GM19438 (cell line): ENCODE measurements around the gene AKIP1.
A peak's percentile ranks its signal among the peaks of the same experiment; 100 is the strongest.
"Not testable (repeated sequence)": the region's sequence is repeated elsewhere in the genome, so short reads cannot be mapped to it uniquely, and the experiment has no call there.

Experiments
- ATAC-seq: cut with Tn5 transposase; IDR thresholded peaks from one replicate; pipeline ENCODE4 v1.9.1; 2021; ENCODE audit warnings: low read depth; ENCODE audit not compliant: unreplicated experiment

The AKIP1 gene, protein sequence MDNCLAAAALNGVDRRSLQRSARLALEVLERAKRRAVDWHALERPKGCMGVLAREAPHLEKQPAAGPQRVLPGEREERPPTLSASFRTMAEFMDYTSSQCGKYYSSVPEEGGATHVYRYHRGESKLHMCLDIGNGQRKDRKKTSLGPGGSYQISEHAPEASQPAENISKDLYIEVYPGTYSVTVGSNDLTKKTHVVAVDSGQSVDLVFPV

DNA sequence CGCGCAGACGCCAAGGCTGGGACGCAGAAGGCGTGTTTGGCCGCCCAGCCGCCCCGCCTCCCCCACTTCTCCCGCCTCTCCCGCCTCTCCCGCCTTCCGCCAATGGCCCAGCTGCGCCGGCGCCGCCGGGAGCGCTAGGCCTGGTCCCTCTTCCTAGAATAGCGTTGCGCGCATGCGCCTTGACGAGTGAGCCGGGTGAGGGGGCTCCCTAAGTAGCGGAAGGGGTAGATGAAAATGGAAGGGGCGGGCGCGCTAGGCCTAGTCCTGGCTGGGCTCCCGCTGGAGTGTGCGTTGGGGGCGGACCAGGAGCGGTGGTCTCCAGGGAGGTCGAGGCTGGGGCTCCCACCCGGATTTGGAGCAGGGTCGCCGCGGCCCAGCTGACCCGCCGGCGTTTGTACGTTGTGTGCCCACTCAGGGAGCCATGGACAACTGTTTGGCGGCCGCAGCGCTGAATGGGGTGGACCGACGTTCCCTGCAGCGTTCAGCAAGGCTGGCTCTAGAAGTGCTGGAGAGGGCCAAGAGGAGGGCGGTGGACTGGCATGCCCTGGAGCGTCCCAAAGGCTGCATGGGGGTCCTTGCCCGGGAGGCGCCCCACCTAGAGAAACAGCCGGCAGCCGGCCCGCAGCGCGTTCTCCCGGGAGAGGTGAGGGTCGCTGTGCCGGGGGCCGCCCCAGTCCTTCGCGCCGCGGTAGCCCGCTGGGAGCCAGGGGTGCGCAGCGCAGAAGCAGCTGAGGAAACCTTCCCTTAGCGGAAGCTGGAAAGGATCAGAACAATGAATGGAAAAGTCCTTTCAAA, at the start of gene AKIP1:
TSS of gene AKIP1 (plus strand) at position 161 of the 795 bp plus-strand sequence. CDS start at position 422, 261 bp downstream.
- peak; percentile 76 for ATAC-seq

DNA sequence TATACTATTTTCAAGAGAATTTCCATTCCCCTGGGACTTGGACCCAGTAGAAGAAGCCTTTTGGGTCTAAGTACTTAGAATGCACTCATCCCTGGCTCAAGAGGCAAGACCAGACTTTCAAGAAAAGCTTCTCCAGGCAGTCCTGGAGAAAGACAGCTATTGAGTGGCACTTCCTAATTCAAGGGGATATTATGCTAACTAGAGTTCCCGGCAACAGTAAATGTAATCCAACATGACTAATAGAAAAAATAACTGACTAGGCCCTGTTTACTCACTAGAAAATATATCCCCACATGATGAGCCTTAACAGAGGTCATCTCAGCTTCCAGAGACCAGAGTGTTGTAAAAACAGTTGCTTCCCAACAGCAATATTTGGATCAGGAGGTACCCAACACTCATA, 47.2 kb upstream of the AKIP1 start:
- no peak for ATAC-seq

DNA sequence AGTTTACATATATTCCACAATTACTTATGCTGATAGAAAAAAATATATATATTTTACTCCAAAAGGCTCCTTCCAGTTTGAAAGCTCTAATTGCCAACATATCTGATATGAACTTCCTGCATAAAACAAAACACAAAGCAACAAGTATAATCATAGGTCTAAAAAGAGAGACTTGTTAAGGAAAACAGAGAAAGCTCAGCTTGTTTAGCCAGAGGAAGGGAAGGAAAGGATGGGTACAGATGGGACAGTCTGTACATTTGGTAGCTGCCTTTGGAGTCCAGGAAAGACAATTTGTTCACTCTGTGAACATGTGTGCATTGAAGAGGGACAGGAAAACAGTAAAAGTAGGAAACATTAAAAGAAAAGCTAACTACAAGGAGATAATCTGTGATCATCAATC, 45.7 kb upstream of the AKIP1 start:
- no peak for ATAC-seq

DNA sequence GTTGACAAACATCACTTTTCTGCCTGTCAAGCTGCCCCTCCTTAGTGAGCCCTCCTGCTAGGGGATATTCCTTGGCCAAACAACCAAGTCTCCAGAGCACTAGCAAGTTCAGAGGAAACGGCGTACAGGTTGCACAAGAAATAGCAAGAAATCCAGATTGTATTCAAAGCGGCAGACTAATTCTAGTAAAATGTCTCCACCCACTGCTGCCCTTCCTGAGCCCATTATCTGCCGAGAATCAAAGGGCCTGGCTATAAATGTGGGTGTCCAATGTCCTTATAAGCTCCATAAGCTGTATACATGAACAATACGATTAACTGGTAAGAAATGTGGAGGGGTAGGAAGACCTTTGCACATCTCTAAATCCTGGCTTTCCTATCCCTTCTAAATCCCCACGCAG, 44.0 kb upstream of the AKIP1 start:
- no peak for ATAC-seq

DNA sequence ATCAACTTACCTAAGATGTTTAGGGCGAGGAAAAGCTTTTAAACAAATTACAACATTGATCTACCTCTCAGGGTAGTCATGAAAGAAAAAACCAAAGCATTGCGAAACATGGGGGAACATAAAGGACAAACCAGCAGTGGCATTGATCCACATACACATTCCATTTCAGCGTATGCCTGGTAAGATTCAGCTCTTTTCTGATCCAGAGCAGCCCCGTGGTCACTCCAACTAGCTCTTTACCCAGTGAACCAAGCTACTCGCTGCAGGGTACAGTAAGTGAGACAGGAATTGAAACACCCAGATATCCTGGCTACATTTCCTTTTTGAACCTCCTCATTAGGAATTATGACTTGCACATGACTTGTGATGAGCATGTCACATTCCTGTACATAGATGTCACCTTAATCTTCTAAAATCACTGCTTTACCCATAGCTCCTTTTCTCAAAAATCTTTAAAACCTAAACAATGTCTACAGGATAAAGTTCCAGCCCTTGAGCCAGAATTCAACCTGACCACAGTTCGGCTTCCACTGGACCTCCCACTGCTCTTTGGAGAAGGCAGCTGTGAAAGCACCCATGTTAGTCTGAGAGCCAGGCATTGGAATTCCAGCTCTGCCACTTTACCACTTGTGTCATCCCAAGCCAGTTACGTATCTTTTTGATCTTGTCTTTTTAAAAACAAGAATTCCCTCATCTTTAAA, 42.9 kb upstream of the AKIP1 start:
- ATAC-seq: no peak

DNA sequence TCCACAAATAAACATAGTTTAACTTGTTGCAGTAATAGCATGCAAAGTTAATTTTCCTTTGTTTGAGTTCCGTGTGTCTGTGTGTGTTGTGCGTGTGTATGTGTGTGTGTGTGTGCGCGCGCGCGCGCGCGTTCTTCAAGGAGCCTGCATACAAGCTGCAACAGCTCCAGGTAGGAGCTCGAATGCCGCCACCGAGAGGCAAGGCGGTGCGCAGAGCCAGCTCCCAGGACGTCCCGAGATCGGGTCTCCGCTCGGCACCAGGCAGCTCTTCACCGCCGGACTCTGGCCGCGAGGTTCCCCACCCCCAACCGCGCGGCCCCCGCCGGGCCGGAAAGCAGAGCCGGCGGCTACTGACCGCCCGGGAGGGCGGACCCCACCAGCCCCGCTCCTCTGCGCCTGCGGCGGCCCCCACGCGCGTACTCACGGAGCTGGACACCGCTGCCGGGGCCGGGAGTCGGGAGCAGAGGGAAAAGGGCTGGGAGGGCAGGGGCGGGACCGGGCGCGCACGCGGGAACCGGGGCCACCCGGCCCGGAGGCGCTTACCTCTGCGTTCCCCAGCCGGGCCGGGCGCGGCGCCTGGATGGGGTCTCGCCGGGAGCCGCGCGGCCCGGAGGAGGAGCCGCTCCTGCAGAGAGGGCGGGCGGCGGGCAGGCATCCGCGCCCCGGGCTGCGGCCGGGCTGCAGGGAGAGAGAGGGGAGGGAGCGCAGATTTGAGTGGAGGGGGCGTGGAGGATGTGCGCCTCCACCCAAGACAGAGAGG, 40.4 kb upstream of the AKIP1 start:
- ATAC-seq: no peak

DNA sequence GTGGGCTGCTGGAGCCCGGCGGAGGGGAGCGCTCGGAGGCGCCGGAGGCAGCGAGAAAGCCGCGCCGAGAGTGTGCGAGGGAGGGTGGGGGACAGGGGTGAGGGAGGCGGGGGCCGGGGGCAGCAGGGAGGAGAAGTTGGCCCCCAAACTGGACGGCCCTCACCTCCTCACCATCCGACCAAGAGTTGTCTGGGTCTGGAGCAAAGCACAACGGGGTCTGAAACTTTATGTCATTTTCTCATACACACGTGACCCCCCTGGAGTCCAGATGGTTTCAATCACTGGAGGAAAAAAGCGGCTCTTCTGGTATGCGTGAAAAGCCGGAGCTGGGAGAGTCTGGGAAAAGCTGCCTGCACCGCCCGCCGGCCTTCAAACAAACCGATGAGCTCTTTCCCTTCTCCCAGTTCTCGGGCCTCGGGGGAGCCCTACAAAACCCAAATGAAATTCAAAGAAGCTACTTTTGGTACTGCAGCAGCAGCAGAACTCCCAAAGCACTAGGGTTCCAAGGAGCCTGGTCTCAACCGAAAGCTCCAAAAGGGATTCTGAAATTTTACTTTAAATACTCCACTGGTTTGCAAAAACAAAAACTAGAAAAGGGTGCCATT, 39.7 kb upstream of the AKIP1 start:
- no peak for ATAC-seq

DNA sequence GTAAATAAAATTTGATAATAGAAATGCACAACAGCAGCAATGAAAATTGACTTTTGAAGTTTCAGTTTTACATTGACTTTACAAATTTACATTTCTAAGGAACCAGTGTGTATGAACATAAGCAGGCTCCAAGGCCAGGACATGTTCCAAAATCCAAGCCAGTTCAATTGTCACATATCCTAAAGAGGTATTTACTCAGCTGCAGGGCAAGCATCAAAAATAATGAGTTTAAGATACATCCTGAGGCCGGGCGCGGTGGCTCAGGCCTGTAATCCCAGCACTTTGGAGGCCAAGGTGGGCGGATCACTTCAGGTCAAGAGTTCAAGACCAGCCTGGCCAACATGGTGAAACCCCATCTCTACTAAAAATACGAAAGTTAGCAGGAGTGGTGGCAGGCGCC, 39.0 kb upstream of the AKIP1 start:
- ATAC-seq: no peak

DNA sequence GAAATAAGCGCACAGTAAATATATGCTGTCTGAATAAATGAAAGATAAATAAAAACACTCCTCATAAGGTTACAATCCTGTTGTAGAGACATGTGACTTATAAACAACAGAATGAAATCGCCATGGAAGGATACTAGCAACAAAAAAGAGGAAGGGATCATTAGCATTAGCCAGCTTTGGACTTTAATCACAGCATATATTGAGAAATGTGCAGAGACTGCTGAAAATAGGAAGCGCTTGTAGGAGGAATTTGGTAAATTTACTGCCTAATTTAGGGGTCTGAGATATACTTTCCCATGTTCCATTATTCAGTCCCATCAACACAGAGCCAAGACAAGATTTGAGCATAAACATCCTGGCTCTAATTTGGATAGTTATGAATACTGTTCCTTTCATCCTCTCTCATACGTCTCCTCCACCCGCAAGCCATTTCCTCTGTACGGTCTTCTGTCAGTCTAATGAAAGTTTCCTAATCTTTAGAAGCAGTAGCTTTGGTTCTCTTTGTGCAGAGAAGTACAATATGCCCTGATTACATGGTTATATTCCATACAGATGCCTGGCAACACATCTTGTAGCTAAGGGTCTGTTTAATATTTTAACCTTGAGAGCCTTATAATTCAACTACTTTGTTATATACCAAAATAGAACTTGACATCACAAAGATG, 37.1 kb upstream of the AKIP1 start:
- ATAC-seq: no peak

DNA sequence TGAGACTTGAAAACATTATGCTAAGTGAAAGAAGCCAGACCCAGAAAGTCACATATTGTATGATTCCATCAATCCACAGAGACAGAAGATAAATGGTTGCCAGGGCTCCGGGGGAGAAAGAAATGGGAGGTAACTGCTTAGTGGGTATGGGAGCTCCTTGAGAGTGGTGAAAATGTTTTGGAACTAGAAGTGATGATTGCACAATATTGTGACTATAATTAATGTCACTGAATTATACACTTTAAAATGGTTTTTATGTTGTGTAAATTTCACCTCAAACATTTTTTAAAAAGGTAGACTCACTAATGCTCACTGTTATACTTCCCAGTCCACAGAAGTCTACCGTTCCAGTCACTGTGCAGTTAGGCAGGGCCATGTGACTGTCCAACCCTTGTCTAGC, 32.2 kb upstream of the AKIP1 start:
- ATAC-seq: no peak

DNA sequence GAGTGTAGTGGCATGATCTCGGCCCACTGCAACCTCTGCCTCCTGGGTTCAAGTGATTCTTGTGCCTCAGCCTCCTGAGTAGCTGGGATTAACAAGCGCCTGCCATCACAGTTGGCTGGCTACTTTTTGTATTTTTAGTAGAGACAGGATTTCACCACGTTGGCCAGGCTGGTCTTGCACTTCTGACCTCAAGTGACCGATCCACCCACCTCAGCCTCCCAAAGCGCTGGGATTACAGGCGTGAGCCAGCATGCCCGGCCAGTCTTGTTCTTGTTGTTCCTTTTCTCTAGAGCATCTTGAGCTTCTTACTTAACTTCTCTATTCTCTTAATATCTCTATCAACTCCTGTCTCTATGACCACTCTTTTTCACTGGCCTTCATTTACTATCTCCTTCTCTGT, 29.4 kb upstream of the AKIP1 start:
- not testable (repeated sequence) for ATAC-seq

DNA sequence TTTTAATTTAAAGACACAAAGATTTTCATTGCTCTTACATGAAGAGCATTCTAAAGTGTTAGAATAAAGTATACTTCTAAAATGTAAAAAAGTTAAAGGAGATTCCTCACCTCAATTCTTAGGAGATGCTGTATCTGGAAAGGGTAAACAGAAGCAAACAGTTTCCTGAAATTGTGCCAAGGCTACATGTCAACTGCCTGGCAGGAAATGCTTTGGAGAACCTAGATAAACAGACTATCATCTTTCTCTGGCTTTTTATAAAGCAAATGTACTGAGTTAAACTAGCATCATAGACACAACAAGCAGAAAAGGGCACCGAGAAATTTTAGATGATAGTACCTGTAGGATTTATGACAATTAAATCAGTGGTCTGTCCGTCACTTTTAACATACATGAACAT, 24.7 kb upstream of the AKIP1 start:
- ATAC-seq: no peak

DNA sequence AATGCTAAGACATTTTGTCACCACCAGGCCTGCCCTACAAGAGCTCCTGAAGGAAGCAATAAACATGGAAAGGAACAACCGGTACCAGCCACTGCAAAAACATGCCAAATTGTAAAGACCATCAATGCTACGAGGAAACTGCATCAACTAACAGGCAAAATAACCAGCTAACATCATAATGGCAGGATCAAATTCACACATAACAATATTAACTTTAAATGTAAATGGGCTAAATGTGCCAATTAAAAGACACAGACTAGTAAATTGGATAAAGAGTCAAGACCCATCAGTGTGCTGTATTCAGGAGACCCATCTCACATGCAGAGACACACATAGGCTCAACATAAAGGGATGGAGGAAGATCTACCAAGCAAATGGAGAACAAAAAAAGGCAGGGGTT, 19.8 kb upstream of the AKIP1 start:
- not testable (repeated sequence) for ATAC-seq

DNA sequence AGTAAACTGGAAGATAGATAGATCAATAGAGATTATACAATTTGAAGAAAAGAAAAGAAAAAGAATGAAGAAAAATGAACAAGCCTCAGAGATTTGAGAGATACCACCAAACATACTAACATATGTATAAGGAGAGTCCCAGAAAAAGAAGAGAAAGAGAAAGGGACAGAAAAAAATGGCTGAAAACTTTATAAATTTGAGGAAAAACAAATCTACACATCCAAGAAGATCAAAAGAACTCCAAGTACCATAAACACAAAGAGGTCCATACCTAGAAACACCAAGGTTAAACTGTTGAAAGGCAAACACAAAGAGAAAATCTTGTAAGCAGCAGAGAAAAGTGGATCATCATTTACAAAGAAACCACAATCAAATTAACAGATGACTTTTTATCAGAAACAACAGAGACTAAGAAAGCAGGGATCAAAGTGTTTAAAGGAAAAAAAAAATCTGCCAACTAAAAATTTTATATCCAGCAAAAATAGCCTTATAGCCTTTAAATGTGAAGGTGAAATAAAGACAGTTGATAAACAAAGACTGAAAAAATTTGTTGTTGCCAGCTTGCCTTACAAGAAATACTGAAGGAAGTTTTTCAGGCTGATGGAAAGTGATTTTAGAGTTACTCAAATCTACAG, 11.8 kb upstream of the AKIP1 start:
- no peak for ATAC-seq

DNA sequence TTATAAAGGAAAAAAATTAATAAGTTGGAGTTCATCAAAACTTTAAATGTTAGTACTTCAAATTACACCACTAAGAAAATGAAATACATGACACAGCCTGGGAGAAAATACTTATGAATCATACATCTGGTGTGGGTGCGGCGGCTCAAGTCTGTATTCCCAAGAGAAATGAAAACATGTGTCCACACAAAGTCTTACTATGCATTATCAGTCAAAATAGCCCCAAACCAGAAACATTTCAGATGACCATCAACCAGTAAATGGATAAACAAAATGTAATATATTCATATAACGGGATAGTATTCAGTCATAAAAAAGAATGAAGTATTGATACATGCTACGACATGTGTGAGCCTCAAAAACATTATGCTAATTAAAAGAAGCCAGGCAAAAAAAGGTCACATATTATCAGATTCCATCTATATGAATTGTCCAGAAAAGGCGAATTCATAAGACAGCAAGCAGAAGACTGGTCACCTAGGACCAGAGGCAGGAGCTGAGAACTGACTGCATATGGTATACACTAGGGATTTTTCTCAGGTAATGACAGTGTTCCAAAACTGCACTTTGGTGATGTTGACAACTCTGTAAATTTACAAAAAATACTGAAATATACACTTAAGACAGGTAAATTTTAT, 5.3 kb upstream of the AKIP1 start:
- ATAC-seq: no peak

DNA sequence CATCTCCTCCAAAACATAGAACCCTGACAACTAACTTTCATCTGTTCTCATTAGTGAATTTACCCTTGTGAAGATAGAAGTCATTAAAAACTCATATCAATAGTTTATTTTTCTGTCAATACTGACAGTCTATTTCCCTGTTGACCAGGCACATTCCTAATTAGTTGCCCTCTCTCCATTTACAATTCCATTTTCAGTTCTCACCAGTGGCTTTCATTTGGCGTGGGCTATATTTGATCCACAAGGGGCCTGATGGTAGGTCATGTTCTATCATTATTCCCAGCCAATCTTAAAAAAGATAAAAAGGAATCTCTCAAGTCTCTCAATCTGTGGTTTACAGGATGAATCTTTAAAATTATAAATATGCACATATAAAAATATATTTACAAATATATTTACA, 3.9 kb upstream of the AKIP1 start:
- ATAC-seq: no peak

DNA sequence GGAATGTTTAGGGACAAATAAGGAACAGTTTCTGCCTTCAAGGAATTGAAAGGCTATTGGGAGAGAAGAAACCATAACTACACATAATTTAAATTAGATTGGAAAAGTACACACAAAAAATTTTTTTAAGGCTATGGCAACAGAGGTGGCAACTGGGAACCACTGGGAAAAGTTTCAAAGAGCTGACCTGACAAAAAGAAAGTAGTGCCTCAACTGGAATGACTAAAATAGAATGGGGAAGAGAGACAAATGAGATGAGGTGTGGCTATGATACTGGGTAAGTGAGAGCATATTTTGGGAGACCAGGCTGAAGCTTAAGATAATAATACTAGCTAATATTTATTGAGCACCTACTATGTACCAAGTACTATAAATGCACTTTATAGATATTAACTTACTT, 2.9 kb upstream of the AKIP1 start:
- no peak for ATAC-seq

DNA sequence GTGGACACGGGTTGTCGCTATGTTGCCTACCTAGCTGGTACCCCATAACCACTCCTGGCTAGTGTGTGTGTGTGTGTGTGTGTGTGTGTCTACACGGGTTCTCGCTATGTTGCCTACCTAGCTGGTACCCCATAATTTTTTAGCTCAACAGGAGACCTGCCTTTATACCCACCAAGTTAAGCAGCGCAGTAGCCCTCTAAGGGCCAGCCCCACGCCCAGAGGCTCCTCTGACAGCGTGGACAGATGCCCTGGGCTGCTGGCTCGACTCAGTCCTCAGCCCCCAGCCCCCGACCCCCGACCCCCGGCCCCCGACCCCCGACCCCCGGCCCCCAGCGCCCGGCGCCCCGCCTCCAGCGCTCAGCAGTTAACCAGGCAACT, 351 bp upstream of the AKIP1 start:
- peak; percentile 23 for ATAC-seq

DNA sequence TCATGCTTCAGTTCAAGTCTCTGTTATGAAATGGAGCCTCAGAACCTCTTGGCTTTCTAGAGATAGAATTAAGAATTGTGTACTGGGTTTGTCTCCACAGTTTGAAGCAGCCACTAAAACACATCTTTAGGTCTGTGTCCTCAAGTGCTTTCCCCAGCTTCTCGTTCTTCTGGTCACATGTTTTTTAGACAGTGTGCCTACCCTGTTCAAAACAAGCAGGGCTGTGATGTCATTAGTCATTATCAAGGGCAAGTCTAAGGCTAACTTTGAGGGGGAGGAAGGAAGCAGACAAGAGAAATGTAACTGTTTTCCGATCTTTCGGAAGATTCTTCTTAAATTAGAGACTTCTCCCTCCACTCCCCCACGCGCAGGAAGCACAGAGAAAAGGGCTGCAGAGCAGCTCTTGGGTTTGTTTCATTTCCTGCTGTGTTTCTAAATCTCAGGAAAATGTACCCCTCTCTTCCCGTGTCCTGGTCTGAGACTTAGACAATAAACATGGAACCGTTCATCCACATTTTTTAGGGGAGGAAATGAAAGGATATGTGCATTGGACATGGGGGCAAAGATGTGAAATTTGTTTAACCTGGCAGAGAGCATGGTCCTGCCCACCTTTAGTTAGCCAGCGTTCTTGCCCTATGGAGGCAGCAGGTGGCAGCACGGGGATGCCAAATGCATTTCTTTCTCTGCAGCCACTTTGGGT, 3.1 kb downstream of the AKIP1 start:
- ATAC-seq: no peak
